ENCODE measurements around the gene SLC44A3. TPM values are rescaled to one million over a fixed set of nuclear protein-coding genes. Genes with fewer than 3 reads are reported as not detected.
A peak's percentile ranks its signal among the peaks of the same experiment; 100 is the strongest.

SLC44A3 gene
- total RNA-seq, 1 donor from 2014 or later = 14.6 TPM

GRCh38 chr1:94922761-94923331 is 102.7 kb downstream of the SLC44A3 start:
- peak; percentile 39 for DNase-seq (ENCODE audit: low read depth)
- Histone ChIP-seq H3K27me3 (ENCODE audit: control insufficient read depth, insufficient read depth, low read length) (no peaks in the 10 kb centered on the region), H3K36me3 (ENCODE audit: control insufficient read depth, insufficient read depth, low read length) (peaks cover 1% of the 10 kb centered on the region), H3K4me3 (ENCODE audit: low read depth, low read length) (peak overlapping the region; percentile 21)
- TF ChIP-seq, protein P1, sequence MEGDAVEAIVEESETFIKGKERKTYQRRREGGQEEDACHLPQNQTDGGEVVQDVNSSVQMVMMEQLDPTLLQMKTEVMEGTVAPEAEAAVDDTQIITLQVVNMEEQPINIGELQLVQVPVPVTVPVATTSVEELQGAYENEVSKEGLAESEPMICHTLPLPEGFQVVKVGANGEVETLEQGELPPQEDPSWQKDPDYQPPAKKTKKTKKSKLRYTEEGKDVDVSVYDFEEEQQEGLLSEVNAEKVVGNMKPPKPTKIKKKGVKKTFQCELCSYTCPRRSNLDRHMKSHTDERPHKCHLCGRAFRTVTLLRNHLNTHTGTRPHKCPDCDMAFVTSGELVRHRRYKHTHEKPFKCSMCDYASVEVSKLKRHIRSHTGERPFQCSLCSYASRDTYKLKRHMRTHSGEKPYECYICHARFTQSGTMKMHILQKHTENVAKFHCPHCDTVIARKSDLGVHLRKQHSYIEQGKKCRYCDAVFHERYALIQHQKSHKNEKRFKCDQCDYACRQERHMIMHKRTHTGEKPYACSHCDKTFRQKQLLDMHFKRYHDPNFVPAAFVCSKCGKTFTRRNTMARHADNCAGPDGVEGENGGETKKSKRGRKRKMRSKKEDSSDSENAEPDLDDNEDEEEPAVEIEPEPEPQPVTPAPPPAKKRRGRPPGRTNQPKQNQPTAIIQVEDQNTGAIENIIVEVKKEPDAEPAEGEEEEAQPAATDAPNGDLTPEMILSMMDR (IDR thresholded peaks at IDR 0.05; ENCODE audit: insufficient read depth, low read length, poor library complexity, severe bottlenecking) = no peak

DNA sequence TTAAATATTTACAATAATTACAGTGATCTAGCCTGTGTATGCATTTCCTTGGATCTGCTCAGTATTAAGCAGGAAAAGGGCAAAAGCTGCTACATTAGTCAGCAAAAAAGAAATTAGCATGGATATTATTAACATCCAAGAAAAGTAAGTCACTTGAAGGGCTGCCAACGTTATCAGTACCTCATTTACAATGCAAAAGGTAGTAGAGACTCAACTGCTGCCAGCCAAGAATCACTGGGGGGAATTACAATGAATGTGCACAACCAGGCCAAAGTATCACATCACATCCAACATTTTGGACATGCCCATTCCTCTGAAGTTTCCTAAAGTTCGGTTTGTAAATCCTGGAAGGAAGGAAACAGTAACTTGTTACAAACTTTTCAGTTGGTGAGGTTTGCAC is 104.8 kb downstream of the SLC44A3 start:
- H3K4me3 ChIP-seq (ENCODE audit: low read depth, low read length) = peak overlapping the region; percentile 95
- DNase-seq (ENCODE audit: low read depth) = no peak
- H3K27me3 ChIP-seq (ENCODE audit: control insufficient read depth, insufficient read depth, low read length) = no peaks in the 10 kb centered on the region
- TF ChIP-seq, protein P1 (IDR thresholded peaks at IDR 0.05; ENCODE audit: insufficient read depth, low read length, poor library complexity, severe bottlenecking) = no peak
- H3K36me3 ChIP-seq (ENCODE audit: control insufficient read depth, insufficient read depth, low read length) = no peaks in the 10 kb centered on the region

DNA sequence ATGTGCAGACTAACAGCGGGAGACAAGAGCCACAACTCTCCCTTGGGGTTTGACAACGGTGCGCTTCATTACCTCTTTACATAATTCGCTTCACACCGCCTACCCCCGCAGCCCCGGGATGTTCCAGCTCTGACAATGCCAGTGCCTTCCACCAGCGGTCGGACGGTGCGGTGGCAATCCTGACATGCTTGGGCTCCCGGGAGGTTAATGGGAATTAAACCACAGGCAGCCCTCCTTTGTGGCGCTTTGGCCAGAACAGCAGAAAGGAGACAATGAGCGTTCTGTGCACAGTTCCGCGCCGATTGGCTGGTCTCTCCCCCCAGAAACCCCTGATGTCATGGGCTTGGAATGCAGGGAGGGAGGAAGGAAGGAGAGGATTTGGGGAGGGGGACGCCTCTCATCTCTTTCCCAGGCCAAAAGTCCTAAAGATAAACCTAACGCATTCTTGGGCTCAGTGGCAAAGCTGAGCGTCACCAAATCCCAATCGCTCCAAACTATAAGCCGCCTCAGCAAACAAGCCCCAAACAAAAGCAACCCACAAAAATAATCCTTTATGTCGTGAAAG is 105.5 kb downstream of the SLC44A3 start:
- H3K4me3 ChIP-seq (ENCODE audit: low read depth, low read length) = peak overlapping the region; percentile 95
- no peaks in the 10 kb centered on the region for H3K36me3 ChIP-seq (ENCODE audit: control insufficient read depth, insufficient read depth, low read length)
- DNase-seq (ENCODE audit: low read depth) = peak; percentile 84
- TF ChIP-seq, protein P1 (IDR thresholded peaks at IDR 0.05; ENCODE audit: insufficient read depth, low read length, poor library complexity, severe bottlenecking) = no peak
- H3K27me3 ChIP-seq (ENCODE audit: control insufficient read depth, insufficient read depth, low read length) = no peaks in the 10 kb centered on the region

- Histone ChIP-seq H3K27me3 (ENCODE audit: control insufficient read depth, insufficient read depth, low read length) (no peaks in the 10 kb centered on the region), H3K4me3 (ENCODE audit: low read depth, low read length) (peak overlapping the region; percentile 95), H3K36me3 (ENCODE audit: control insufficient read depth, insufficient read depth, low read length) (no peaks in the 10 kb centered on the region)
- TF ChIP-seq, protein P1 (IDR thresholded peaks at IDR 0.05; ENCODE audit: insufficient read depth, low read length, poor library complexity, severe bottlenecking) = no peak
- no peak for DNase-seq (ENCODE audit: low read depth)
Measured at GRCh38 chr1:94926126-94926914, 106.2 kb downstream of the SLC44A3 start.

DNA sequence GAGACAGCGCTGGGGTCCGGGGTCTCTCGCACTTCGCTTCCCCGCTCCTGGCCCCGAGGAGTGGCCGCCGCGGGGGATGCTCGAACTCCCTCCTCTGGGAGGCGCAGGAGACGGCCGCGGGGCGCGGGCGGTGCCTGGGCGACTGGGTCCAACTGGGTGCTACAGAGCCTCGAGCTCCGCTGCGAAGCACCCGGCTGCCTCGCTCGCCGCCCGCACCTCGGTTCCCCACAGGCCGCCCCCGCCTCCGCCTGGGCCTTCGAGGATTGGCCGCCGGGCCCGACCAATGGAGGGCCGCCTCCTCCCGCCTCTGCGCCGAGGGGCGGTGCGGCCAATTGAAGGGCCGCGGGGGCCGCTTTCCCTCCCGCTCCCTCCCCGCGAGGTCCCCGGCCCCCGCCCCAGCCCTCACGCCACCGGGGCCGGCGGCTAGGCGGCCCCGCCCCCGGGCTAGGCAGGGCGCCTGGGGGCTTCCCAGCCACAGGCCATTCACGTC is 106.8 kb downstream of the SLC44A3 start, which contains the start of gene CNN3:
Gene CNN3, minus strand, starts transcription at position 196 of the 490 bp plus-strand sequence. CDS start 216 bp downstream, outside the sequence.
- H3K36me3 ChIP-seq (ENCODE audit: control insufficient read depth, insufficient read depth, low read length) = no peaks in the 10 kb centered on the region
- no peak for DNase-seq (ENCODE audit: low read depth)
- TF ChIP-seq, protein P1 (IDR thresholded peaks at IDR 0.05; ENCODE audit: insufficient read depth, low read length, poor library complexity, severe bottlenecking) = peak; percentile 20
- H3K27me3 ChIP-seq (ENCODE audit: control insufficient read depth, insufficient read depth, low read length) = no peaks in the 10 kb centered on the region
- H3K4me3 ChIP-seq (ENCODE audit: low read depth, low read length) = peak within 1 kb of the TSS; percentile 95
